Amniotic epithelial cell (primary cell): ENCODE data around the gene PRRT1B.
A peak's percentile ranks its signal among the peaks of the same experiment; 100 is the strongest.

Experiments
- DNase-seq: peaks from one replicate; pipeline ENCODE4 v3.0.0-alpha.2; 2010; ENCODE audit warnings: low read depth

PRRT1B gene

DNA sequence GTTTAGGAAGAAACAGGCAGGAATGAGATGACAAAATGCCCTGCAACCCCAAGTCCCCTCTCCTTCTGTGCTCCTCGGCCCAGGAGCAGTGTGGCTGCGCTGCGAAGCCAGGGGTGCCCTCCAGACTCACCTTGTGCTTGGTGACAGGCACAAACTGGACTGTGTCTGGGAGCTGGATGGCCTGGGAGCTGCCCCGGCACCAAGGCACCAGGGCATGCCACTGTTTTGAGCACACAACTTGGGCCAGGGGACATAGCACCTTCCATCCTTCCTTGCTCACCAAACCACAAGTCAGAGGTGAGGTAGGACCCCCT is 51.1 kb downstream of the PRRT1B start:
- no peak for DNase-seq

GRCh38 chr9:131597246-131597645 is 51.9 kb downstream of the PRRT1B start:
- DNase-seq: no peak

DNA sequence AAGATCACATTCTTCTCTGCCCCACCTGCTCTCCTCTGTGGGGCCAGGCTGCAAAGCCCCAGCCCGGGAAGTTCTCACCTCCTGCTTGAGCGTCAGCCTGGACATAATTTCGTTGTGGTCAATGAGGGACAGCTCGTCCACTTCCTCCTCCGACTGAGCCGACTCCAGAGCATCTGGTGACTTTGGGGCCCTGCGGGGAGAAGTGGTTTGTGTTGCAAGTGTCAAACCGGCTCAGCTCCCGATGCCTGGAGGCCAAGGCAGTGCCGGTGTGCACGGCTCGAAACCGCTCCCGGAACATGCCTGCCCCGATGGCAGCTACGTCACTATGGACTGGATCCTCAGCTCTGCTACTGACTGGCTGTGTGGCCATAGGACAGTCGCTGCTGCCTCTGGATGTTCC is 52.8 kb downstream of the PRRT1B start:
- no peak for DNase-seq

DNA sequence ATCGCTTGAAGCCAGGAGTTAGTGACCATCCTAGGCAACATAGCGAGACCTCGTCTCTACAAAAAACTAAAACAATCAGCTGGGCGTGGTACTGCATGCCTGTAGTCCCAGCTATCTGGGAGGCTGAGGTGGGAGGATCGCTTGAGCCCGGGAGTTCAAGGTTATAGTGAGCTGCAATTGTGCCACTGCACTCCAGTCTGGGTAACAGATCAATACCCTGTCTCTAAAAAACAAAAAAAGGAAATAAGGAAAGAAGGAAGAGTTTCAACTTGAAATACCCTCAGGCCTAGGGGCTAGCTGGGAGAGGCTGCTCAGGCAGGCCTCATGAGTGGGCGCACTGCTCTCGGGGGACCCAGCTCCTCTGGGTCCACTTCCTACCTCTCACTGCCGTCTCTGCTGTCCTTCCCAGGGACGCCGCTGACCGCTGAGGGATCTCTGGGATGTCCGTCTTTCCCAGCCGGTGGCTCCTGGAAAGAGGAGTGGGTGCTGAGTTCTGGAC is 56.4 kb downstream of the PRRT1B start:
- no peak for DNase-seq

- DNase-seq: no peak
Observed at GRCh38 chr9:131603199-131603598, 57.9 kb downstream of the PRRT1B start.

- DNase-seq: no peak
Observed at GRCh38 chr9:131603711-131604439, 58.6 kb downstream of the PRRT1B start.

GRCh38 chr9:131605770-131606590 is 60.7 kb downstream of the PRRT1B start:
- no peak for DNase-seq

DNA sequence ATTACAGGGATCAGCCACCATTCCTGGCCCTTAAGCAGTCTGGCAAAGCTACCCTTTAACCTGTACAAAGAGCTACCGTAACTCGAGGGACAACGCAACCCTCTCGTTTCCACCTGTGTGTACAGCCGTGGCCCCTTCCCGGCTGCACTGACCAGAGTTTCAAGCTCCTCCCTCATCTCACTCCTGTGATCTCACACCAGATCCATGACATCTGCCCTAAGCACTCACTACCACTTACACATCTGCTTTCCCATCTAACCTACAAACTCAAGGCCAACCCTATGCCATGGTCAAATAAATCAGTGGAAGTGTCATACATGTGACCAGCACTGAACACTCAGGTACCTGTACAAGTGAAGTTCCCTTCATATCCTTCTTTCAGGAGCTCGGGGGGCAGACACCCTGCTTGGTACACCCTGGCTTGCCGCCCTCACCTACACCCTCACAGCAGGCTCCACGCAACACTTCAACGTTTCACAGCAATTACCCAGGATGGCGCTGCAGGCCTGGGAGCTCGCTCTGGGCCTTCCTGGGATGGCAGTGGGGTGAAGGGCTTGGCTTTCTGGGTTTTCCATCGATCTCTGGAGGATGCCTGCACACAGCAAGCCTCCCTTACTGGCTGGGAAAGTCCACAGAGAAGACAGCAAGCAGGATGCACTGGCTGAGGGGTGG is 61.7 kb downstream of the PRRT1B start:
- no peak for DNase-seq

GRCh38 chr9:131607591-131607990 is 62.3 kb downstream of the PRRT1B start:
- no peak for DNase-seq

DNA sequence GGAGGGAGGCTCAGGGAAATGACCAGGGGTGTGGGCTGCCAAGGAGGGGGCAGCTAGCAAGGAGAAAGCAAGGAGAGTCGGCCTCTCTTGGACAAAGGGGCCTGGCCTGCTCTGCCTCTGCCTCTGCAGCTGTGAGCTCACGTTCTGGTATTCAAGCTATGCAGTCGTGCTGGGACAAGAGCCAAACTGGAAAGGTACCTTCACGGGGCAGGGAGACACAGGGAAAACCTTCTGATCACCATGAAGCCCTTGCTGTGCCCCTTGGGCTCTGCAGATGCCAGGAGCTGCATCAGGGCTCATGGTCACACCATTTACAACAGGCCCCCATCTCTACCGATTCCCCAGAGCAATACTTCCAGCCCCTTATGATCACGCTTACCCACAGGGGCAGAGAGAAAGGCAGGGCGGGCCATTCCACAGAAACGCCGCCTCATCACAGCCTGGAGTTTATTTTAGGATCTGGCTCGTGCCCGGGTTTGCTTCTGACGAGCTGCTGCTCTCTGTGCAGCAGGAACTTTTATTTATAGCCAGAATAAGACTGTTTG is 63.2 kb downstream of the PRRT1B start:
- peak; percentile 78 for DNase-seq
